GM12892 (cell line): ENCODE measurements around the gene YARS1.

Source experiments
- DNase-seq: peaks from one replicate; pipeline ENCODE4 v3.0.0; 2011; ENCODE audit not compliant: insufficient read length
- FAIRE-seq: peaks from 2 replicates; lab custom pipeline; 2011; peaks lifted over from hg19 to GRCh38; lab: Jason Lieb, UNC
- POLR2A ChIP-seq: IDR thresholded peaks from 2 replicates; pipeline ENCODE4 v1.6.1; 2011; ENCODE audit warnings: low read depth, low read length, control low read depth
- POLR2AphosphoS5 ChIP-seq: IDR thresholded peaks from 2 replicates; pipeline ENCODE4 v1.6.1; 2011; ENCODE audit warnings: low read depth, low read length, control low read depth
- TAF1 ChIP-seq: IDR thresholded peaks from 2 replicates; pipeline ENCODE4 v1.6.1; 2011; ENCODE audit warnings: low read depth, mild to moderate bottlenecking, control low read depth, low read length, borderline replicate concordance

The YARS1 gene

GRCh38 chr1:32774464-32774808 lies 42.7 kb downstream of the YARS1 start:
- FAIRE-seq (no peak), DNase-seq (no peak)
- TF ChIP-seq POLR2A (no peak), TAF1 (no peak), POLR2AphosphoS5 (no peak)

- FAIRE-seq, result no peak
- no peak for TF ChIP-seq TAF1
- TF ChIP-seq POLR2AphosphoS5, result 0 out of 2 replicates have a peak, but pooled peaks have one; percentile 57
- peak; percentile 44; the same call in 1 of the 2 replicates for TF ChIP-seq POLR2A
These were observed 43.2 kb downstream of the YARS1 start for GRCh38 chr1:32773764-32774463.

GRCh38 chr1:32773018-32773763 lies 44.0 kb downstream of the YARS1 start:
- FAIRE-seq, result peak; percentile 92
- peak; percentile 83 for DNase-seq
- TF ChIP-seq POLR2AphosphoS5, result no peak
- TF ChIP-seq TAF1, result no peak
- no peak for TF ChIP-seq POLR2A

More at GRCh38 chr1:32773764-32774463, 43.2 kb downstream of the YARS1 start:
- no peak for DNase-seq

GRCh38 chr1:32772281-32773017 lies 44.7 kb downstream of the YARS1 start:
- DNase-seq (no peak), FAIRE-seq (no peak)
- no peak for TF ChIP-seq POLR2A
- no peak for TF ChIP-seq TAF1
- TF ChIP-seq POLR2AphosphoS5, result no peak

- no peak for FAIRE-seq
- TF ChIP-seq POLR2A (no peak), POLR2AphosphoS5 (no peak), TAF1 (no peak)
- DNase-seq, result no peak
These were observed 45.4 kb downstream of the YARS1 start for GRCh38 chr1:32771561-32772280.

GRCh38 chr1:32770741-32771548 lies 46.2 kb downstream of the YARS1 start:
- no peak for DNase-seq
- TF ChIP-seq TAF1 (no peak), POLR2AphosphoS5 (no peak), POLR2A (no peak)
- no peak for FAIRE-seq

- no peak for TF ChIP-seq POLR2A
- no peak for DNase-seq
- no peak for FAIRE-seq
These were observed 46.9 kb downstream of the YARS1 start for GRCh38 chr1:32770221-32770731.

- no peak for FAIRE-seq
- TF ChIP-seq POLR2A, result no peak
- no peak for TF ChIP-seq POLR2AphosphoS5
- TF ChIP-seq TAF1, result no peak
- DNase-seq, result no peak
These were observed 47.5 kb downstream of the YARS1 start for GRCh38 chr1:32769524-32770220.

- FAIRE-seq, result no peak
These were observed 48.9 kb downstream of the YARS1 start for GRCh38 chr1:32768110-32768850.

GRCh38 chr1:32767641-32768040 lies 49.5 kb downstream of the YARS1 start:
- FAIRE-seq, result no peak
- DNase-seq, result no peak
- TF ChIP-seq POLR2A, result no peak

More at GRCh38 chr1:32768110-32768850, 48.9 kb downstream of the YARS1 start:
- TF ChIP-seq TAF1 (no peak), POLR2AphosphoS5 (no peak), POLR2A (no peak)
- DNase-seq, result no peak
